OCI-LY3 (cell line): ENCODE measurements around the gene ASCC1.

Experiments used
- H2AFZ ChIP-seq: fragments of 200-600, 300-600 bp; shearing (Covaris generic); 2 replicates; pipeline ENCODE4 v1.6.0; 2014; ENCODE audit warnings: antibody characterized with exemption, low read depth, low read length
- H3K27ac ChIP-seq: fragments of 200-600, 300-600 bp; sonication (generic); 2 replicates; pipeline ENCODE4 v1.5.1; 2014; ENCODE audit warnings: mild to moderate bottlenecking, low read length, moderate library complexity, mixed read lengths
- H3K27me3 ChIP-seq: fragments of 200-600, 300-600 bp; sonication (generic); 2 replicates; pipeline ENCODE4 v1.6.1; 2014; ENCODE audit warnings: low read depth, low read length, mixed read lengths
- H3K36me3 ChIP-seq: fragments of 200-600, 300-600 bp; sonication (generic); replicated peaks from 2 replicates; pipeline ENCODE3; 2014; ENCODE audit warnings: low read depth, low read length, mixed read lengths
- H3K4me1 ChIP-seq: fragments of 300-600, 200-600 bp; sonication (generic); 2 replicates; pipeline ENCODE4 v1.6.1; 2014; ENCODE audit warnings: low read length, mixed read lengths
- H3K4me2 ChIP-seq: fragments of 200-600, 300-600 bp; sonication (generic); 2 replicates; pipeline ENCODE4 v1.6.1; 2014; ENCODE audit warnings: low read length, mixed read lengths
- H3K4me3 ChIP-seq: fragments of 300-600, 200-600 bp; sonication (generic); 2 replicates; pipeline ENCODE4 v1.5.1; 2014; ENCODE audit warnings: antibody characterized with exemption, mild to moderate bottlenecking, low read length, moderate library complexity
- H3K79me2 ChIP-seq: fragments of 300-600, 200-600 bp; shearing (Covaris generic); 2 replicates; pipeline ENCODE4 v1.6.1; 2014; ENCODE audit warnings: mild to moderate bottlenecking, low read length, mixed read lengths
- H3K9ac ChIP-seq: fragments of 300-600, 200-600 bp; shearing (Covaris generic); 2 replicates; pipeline ENCODE4 v1.6.0; 2014; ENCODE audit warnings: mild to moderate bottlenecking, low read length, moderate library complexity
- H3K9me3 ChIP-seq: fragments of 200-600, 300-600 bp; shearing (Covaris generic); 2 replicates; pipeline ENCODE4 v1.6.1; 2014; ENCODE audit warnings: low read length, mixed read lengths; ENCODE audit not compliant: insufficient read depth
- H4K20me1 ChIP-seq: fragments of 200-600, 300-600 bp; sonication (generic); 2 replicates; pipeline ENCODE4 v1.6.1; 2016; ENCODE audit warnings: low read length, mixed read lengths; ENCODE audit not compliant: insufficient read depth
- CTCF ChIP-seq: fragments of 200-600, 300-600 bp; sonication (generic); IDR thresholded peaks from 2 replicates; pipeline ENCODE4 v1.5.1; 2014; ENCODE audit warnings: antibody characterized with exemption, low read length, low read depth
- EZH2phosphoT487 ChIP-seq: fragments of 200-600 bp; shearing (Covaris generic); IDR thresholded peaks from 2 replicates; pipeline ENCODE4 v1.6.1; 2018; ENCODE audit warnings: antibody characterized with exemption, mixed run types, low read depth

ASCC1 gene

GRCh38 chr10:72107325-72108003, 108.6 kb downstream of the ASCC1 start:
- H3K27ac ChIP-seq, result no peak overlapping the region

GRCh38 chr10:72106896-72107295, 109.2 kb downstream of the ASCC1 start:
- Histone ChIP-seq H3K4me1 (no peaks in the 10 kb centered on the region), H3K36me3 (no peaks in the 10 kb centered on the region), H3K9me3 (no peaks in the 10 kb centered on the region), H3K27me3 (no peaks in the 10 kb centered on the region), H3K4me3 (no peak overlapping the region), H3K9ac (no peak overlapping the region), H2AFZ (no peak overlapping the region), H3K27ac (no peak overlapping the region), H4K20me1 (no peaks in the 10 kb centered on the region), H3K79me2 (no peaks in the 10 kb centered on the region), H3K4me2 (no peak overlapping the region)
- TF ChIP-seq EZH2phosphoT487 (no peak), CTCF (no peak)

More at GRCh38 chr10:72107325-72108003, 108.6 kb downstream of the ASCC1 start:
- Histone ChIP-seq H3K79me2 (no peaks in the 10 kb centered on the region), H3K9ac (no peak overlapping the region), H3K9me3 (no peaks in the 10 kb centered on the region), H4K20me1 (no peaks in the 10 kb centered on the region), H3K36me3 (no peaks in the 10 kb centered on the region), H3K27me3 (no peaks in the 10 kb centered on the region), H3K4me3 (no peak overlapping the region), H3K4me2 (no peak overlapping the region), H2AFZ (no peak overlapping the region), H3K4me1 (no peaks in the 10 kb centered on the region)
- TF ChIP-seq CTCF (no peak), EZH2phosphoT487 (no peak)

- Histone ChIP-seq H3K4me1 (no peaks in the 10 kb centered on the region), H3K36me3 (no peaks in the 10 kb centered on the region), H3K27me3 (no peaks in the 10 kb centered on the region), H3K79me2 (no peaks in the 10 kb centered on the region), H4K20me1 (no peaks in the 10 kb centered on the region), H3K4me2 (no peak overlapping the region), H3K4me3 (no peak overlapping the region), H3K9ac (no peak overlapping the region), H3K9me3 (no peaks in the 10 kb centered on the region), H2AFZ (no peak overlapping the region), H3K27ac (no peak overlapping the region)
- TF ChIP-seq EZH2phosphoT487 (no peak), CTCF (no peak)
Observed at GRCh38 chr10:72106154-72106849, 109.8 kb downstream of the ASCC1 start.

GRCh38 chr10:72105710-72106109, 110.4 kb downstream of the ASCC1 start:
- Histone ChIP-seq H3K27ac (no peak overlapping the region), H3K4me1 (no peaks in the 10 kb centered on the region), H3K36me3 (no peaks in the 10 kb centered on the region), H3K9ac (no peak overlapping the region), H3K79me2 (no peaks in the 10 kb centered on the region), H2AFZ (no peak overlapping the region), H4K20me1 (no peaks in the 10 kb centered on the region), H3K9me3 (no peaks in the 10 kb centered on the region), H3K27me3 (no peaks in the 10 kb centered on the region), H3K4me2 (no peak overlapping the region), H3K4me3 (no peak overlapping the region)
- TF ChIP-seq CTCF (no peak), EZH2phosphoT487 (no peak)
